WERI-Rb-1 (cell line): ENCODE data around the gene GINM1.

Experiments
- DNase-seq: peaks from one replicate; pipeline ENCODE4 v3.0.0-alpha.2; 2020
- H3K27ac ChIP-seq: fragments of 250-450 bp; sonication (Bioruptor Pico); 2 replicates; pipeline ENCODE4 v1.5.1; 2020; ENCODE audit warnings: mild to moderate bottlenecking, moderate library complexity
- H3K27me3 ChIP-seq: fragments of 250-450 bp; sonication (Bioruptor Pico); 2 replicates; pipeline ENCODE4 v1.5.1; 2021; ENCODE audit warnings: mild to moderate bottlenecking, low read depth, moderate library complexity; ENCODE audit not compliant: insufficient read depth, severe bottlenecking
- H3K36me3 ChIP-seq: fragments of 250-450 bp; sonication (Bioruptor Pico); 2 replicates; pipeline ENCODE4 v1.5.1; 2020; ENCODE audit warnings: mild to moderate bottlenecking, moderate library complexity
- H3K4me3 ChIP-seq: 2 replicates; pipeline ENCODE4 v1.5.1; 2011; ENCODE audit warnings: low read depth, mild to moderate bottlenecking, control low read depth, low read length
- H3K9me3 ChIP-seq: fragments of 250-450 bp; sonication (Bioruptor Pico); 2 replicates; pipeline ENCODE4 v1.5.1; 2021; ENCODE audit warnings: mild to moderate bottlenecking, moderate library complexity; ENCODE audit not compliant: severe bottlenecking
- CTCF ChIP-seq: IDR thresholded peaks from 2 replicates; pipeline ENCODE4 v1.5.1; 2011; ENCODE audit warnings: low read depth, mild to moderate bottlenecking, control low read depth, inconsistent platforms, low read length

GINM1 gene

GRCh38 chr6:149600508-149600907, 34.3 kb downstream of the GINM1 start:
- H3K9me3 ChIP-seq = no peaks in the 10 kb centered on the region
- H3K4me3 ChIP-seq = no peak overlapping the region
- no peak overlapping the region for H3K27ac ChIP-seq
- H3K27me3 ChIP-seq = no peaks in the 10 kb centered on the region
- H3K36me3 ChIP-seq = peaks cover 27% of the 10 kb centered on the region
- no peak for TF ChIP-seq CTCF
- DNase-seq = no peak

- H3K4me3 ChIP-seq = no peak overlapping the region
- H3K36me3 ChIP-seq = no peaks in the 10 kb centered on the region; the same call in 1 of the 2 replicates
- no peaks in the 10 kb centered on the region for H3K9me3 ChIP-seq
- no peak for DNase-seq
- no peak for TF ChIP-seq CTCF
- no peaks in the 10 kb centered on the region for H3K27me3 ChIP-seq
- no peak overlapping the region for H3K27ac ChIP-seq
Observed at GRCh38 chr6:149608381-149608982, 42.3 kb downstream of the GINM1 start.

- TF ChIP-seq CTCF = no peak
- H3K9me3 ChIP-seq = no peaks in the 10 kb centered on the region
- no peaks in the 10 kb centered on the region for H3K27me3 ChIP-seq
- peaks cover 4% of the 10 kb centered on the region; the same call in 1 of the 2 replicates for H3K36me3 ChIP-seq
- H3K27ac ChIP-seq = no peak overlapping the region
- DNase-seq = no peak
- H3K4me3 ChIP-seq = no peak overlapping the region
Observed at GRCh38 chr6:149614337-149614736, 48.2 kb downstream of the GINM1 start.

- H3K4me3 ChIP-seq = no peak overlapping the region
- no peaks in the 10 kb centered on the region for H3K27me3 ChIP-seq
- H3K36me3 ChIP-seq = peaks cover 8% of the 10 kb centered on the region; the same call in 1 of the 2 replicates
- DNase-seq = no peak
- H3K9me3 ChIP-seq = no peaks in the 10 kb centered on the region
- TF ChIP-seq CTCF = no peak
- H3K27ac ChIP-seq = no peak overlapping the region
Observed at GRCh38 chr6:149615805-149616204, 49.6 kb downstream of the GINM1 start.

DNA sequence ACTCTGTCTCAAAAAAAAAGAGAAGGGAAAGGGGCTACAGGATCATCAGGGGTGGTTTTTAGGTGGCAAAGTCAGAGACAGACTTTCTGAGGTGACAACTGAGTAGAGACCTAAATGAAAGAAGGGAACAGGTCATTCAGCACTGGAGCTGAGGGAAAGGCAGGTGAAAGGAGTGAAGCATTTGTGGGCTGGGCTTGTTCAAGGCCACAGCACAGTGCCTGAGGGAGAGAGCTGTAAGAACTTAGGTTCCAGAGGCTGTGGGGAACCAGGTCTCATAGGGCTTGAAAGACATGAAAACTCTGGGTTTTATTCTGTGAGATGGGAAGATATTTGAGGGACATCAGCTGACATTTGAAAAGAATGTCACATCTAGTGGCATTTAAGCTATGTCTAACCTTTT, 61.5 kb downstream of the GINM1 start:
- DNase-seq = no peak
- H3K9me3 ChIP-seq = no peaks in the 10 kb centered on the region
- no peak overlapping the region for H3K4me3 ChIP-seq
- no peak for TF ChIP-seq CTCF
- H3K27me3 ChIP-seq = no peaks in the 10 kb centered on the region
- H3K36me3 ChIP-seq = peaks cover 21% of the 10 kb centered on the region
- no peak overlapping the region for H3K27ac ChIP-seq
